WTC11 (cell line): ENCODE data around the gene MYCBPAP. TPM values are rescaled to one million over a fixed set of nuclear protein-coding genes. Genes with fewer than 3 reads are reported as not detected.

ENCODE experiments used
- ATAC-seq: fragments of 200-7000 bp; cut with Tn5 transposase; 2 replicates; pipeline ENCODE4 v1.10.0; 2021; ENCODE audit warnings: mild to moderate bottlenecking, moderate library complexity
- CTCF ChIA-PET: fragments of 300-600 bp; sonication (Branson Sonifier 250); formaldehyde crosslinking; loops from one replicate; lab custom pipeline; 2021; ENCODE audit warnings: antibody characterized with exemption; lab: Charles Lee
- POLR2A ChIA-PET: fragments of 350-600 bp; sonication (Branson Sonifier 250); formaldehyde crosslinking; loops from one replicate; lab custom pipeline; 2021; ENCODE audit warnings: antibody characterized with exemption; lab: Charles Lee
- DNase-seq: peaks from one replicate; pipeline ENCODE4 v3.0.0; 2021; ENCODE audit warnings: low spot score
- H3K27ac Mint-ChIP-seq: 2 replicates; pipeline ENCODE4 v1.8.0; 2021; ENCODE audit warnings: mixed read lengths
- H3K27me3 Mint-ChIP-seq: 2 replicates; pipeline ENCODE4 v1.8.0; 2021; ENCODE audit warnings: low read depth, mild to moderate bottlenecking, moderate library complexity, mixed read lengths
- H3K36me3 Mint-ChIP-seq: 2 replicates; pipeline ENCODE4 v1.8.0; 2021; ENCODE audit warnings: mixed read lengths
- H3K4me1 Mint-ChIP-seq: 2 replicates; pipeline ENCODE4 v1.8.0; 2022; ENCODE audit warnings: mixed read lengths
- H3K4me3 Mint-ChIP-seq: 2 replicates; pipeline ENCODE4 v1.8.0; 2021; ENCODE audit warnings: mild to moderate bottlenecking, moderate library complexity, mixed read lengths
- H3K9me3 Mint-ChIP-seq: 2 replicates; pipeline ENCODE4 v1.8.0; 2021; ENCODE audit warnings: mixed read lengths
- FOXK1 ChIP-seq: sonication (generic); formaldehyde crosslinking; IDR thresholded peaks from 2 replicates; pipeline ENCODE4 v1.8.0; 2022; ENCODE audit warnings: mild to moderate bottlenecking, moderate library complexity, missing genetic modification reagents
- GABPB1 ChIP-seq: sonication (generic); formaldehyde crosslinking; IDR thresholded peaks from 2 replicates; pipeline ENCODE4 v1.8.1; 2023; ENCODE audit warnings: mild to moderate bottlenecking, missing genetic modification reagents
- IRF2 ChIP-seq: sonication (generic); formaldehyde crosslinking; IDR thresholded peaks from 2 replicates; pipeline ENCODE4 v1.8.0; 2022; ENCODE audit warnings: low read depth, missing genetic modification reagents, borderline replicate concordance
- NFE2L1 ChIP-seq: sonication (generic); formaldehyde crosslinking; IDR thresholded peaks from 2 replicates; pipeline ENCODE4 v1.8.1; 2023; ENCODE audit warnings: missing genetic modification reagents
- NFYB ChIP-seq: sonication (generic); formaldehyde crosslinking; conservative IDR thresholded peaks from 2 replicates; pipeline ENCODE4 v1.8.0; 2022; ENCODE audit warnings: low read depth, missing genetic modification reagents
- NR3C1 ChIP-seq: sonication (generic); formaldehyde crosslinking; conservative IDR thresholded peaks from 2 replicates; pipeline ENCODE4 v1.8.1; 2023; ENCODE audit warnings: low read depth, mild to moderate bottlenecking, missing genetic modification reagents
- PRRX2 ChIP-seq: fragments of 250-450 bp; sonication (Bioruptor Pico); IDR thresholded peaks from 2 replicates; pipeline ENCODE4 v1.8.0; 2021; ENCODE audit warnings: mild to moderate bottlenecking
- RELA ChIP-seq: sonication (generic); formaldehyde crosslinking; IDR thresholded peaks from 2 replicates; pipeline ENCODE4 v1.8.1; 2022; ENCODE audit warnings: missing genetic modification reagents, mild to moderate bottlenecking, borderline replicate concordance
- SMAD4 ChIP-seq: sonication (generic); formaldehyde crosslinking; IDR thresholded peaks from 2 replicates; pipeline ENCODE4 v1.8.0; 2022; ENCODE audit warnings: mild to moderate bottlenecking, missing genetic modification reagents
- ZBTB21 ChIP-seq: sonication (generic); formaldehyde crosslinking; IDR thresholded peaks from 2 replicates; pipeline ENCODE4 v1.8.1; 2023; ENCODE audit warnings: mild to moderate bottlenecking, missing genetic modification reagents, borderline replicate concordance
- ZNF138 ChIP-seq: sonication (generic); formaldehyde crosslinking; conservative IDR thresholded peaks from 2 replicates; pipeline ENCODE4 v1.8.1; 2022; ENCODE audit warnings: mild to moderate bottlenecking, moderate library complexity, missing genetic modification reagents
- ZNF219 ChIP-seq: sonication (generic); formaldehyde crosslinking; IDR thresholded peaks from 2 replicates; pipeline ENCODE4 v1.8.0; 2023; ENCODE audit warnings: missing genetic modification reagents, mild to moderate bottlenecking, borderline replicate concordance
- total RNA-seq: library from RNA; stranded (reverse); gene quantifications from 3 replicates; pipeline ENCODE4 v1.2.3, GENCODE V29; 2021
- TF ChIP-seq, protein P1 (sequence below): sonication (generic); formaldehyde crosslinking; IDR thresholded peaks from 2 replicates; pipeline ENCODE4 v1.8.0; 2022; ENCODE audit warnings: mild to moderate bottlenecking, missing genetic modification reagents
- TF ChIP-seq, protein P2 (sequence below): sonication (generic); formaldehyde crosslinking; IDR thresholded peaks from 2 replicates; pipeline ENCODE4 v1.8.1; 2022; ENCODE audit warnings: missing genetic modification reagents, borderline replicate concordance
- TF ChIP-seq, protein P3 (sequence below): sonication (generic); formaldehyde crosslinking; IDR thresholded peaks from 2 replicates; pipeline ENCODE4 v1.8.1; 2023; ENCODE audit warnings: mild to moderate bottlenecking, missing genetic modification reagents, moderate library complexity
- TF ChIP-seq, protein P4 (sequence below): fragments of 250-450 bp; sonication (Bioruptor Pico); IDR thresholded peaks from 2 replicates; pipeline ENCODE4 v1.9.0; 2021; ENCODE audit warnings: moderate library complexity, mild to moderate bottlenecking, inconsistent platforms, borderline replicate concordance
- TF ChIP-seq, protein P5 (sequence below): sonication (generic); formaldehyde crosslinking; IDR thresholded peaks from 2 replicates; pipeline ENCODE4 v1.8.1; 2023; ENCODE audit warnings: mild to moderate bottlenecking, missing genetic modification reagents, moderate library complexity
- TF ChIP-seq, protein P6 (sequence below): sonication (generic); formaldehyde crosslinking; IDR thresholded peaks from 2 replicates; pipeline ENCODE4 v1.8.1; 2023; ENCODE audit warnings: mild to moderate bottlenecking, missing genetic modification reagents, borderline replicate concordance
- TF ChIP-seq, protein P7 (sequence below): sonication (generic); formaldehyde crosslinking; IDR thresholded peaks from 2 replicates; pipeline ENCODE4 v1.8.0; 2023; ENCODE audit warnings: mild to moderate bottlenecking, missing genetic modification reagents

Gene MYCBPAP
- total RNA-seq, 1 experiment from 2014 or later, result 5.7 TPM

DNA sequence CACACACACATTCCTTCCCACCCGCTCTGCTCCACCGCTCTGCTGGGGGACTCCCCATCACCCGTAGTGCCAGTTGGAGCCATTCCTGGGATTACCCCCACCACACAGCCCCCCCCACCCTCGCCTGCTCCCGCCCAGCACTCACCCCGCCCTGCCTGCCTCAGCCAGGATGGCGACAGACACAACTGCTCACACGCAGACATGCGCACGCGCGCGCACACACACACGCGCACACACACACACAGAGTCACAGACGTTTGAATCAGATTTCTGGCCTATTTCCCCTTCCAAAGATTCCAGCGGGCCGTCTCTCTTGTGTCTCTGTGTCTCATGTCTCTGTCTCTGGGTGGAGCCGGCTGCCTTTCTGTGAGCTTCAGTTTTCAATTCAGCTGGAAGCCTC, 56.7 kb downstream of the MYCBPAP start:
- H3K36me3 Mint-ChIP-seq, result no peaks in the 10 kb centered on the region
- no peaks in the 10 kb centered on the region for H3K9me3 Mint-ChIP-seq
- H3K4me3 Mint-ChIP-seq, result peak overlapping the region; percentile 63
- ChIA-PET CTCF (interaction anchor here (1.0 to 7.2 kb wide), 5 partner anchors 14 to 63 kb away, joined by 3 to 135 read pairs (median 3); no protein-coding TSS in a partner anchor), POLR2A (no interaction called here)
- H3K4me1 Mint-ChIP-seq, result peaks cover 36% of the 10 kb centered on the region
- DNase-seq (no peak), ATAC-seq (no peak)
- H3K27ac Mint-ChIP-seq, result no peak overlapping the region
- H3K27me3 Mint-ChIP-seq, result peaks cover 66% of the 10 kb centered on the region
- no peak for TF ChIP-seq SMAD4 (CRISPR knock-in tag)
- TF ChIP-seq, protein P1, sequence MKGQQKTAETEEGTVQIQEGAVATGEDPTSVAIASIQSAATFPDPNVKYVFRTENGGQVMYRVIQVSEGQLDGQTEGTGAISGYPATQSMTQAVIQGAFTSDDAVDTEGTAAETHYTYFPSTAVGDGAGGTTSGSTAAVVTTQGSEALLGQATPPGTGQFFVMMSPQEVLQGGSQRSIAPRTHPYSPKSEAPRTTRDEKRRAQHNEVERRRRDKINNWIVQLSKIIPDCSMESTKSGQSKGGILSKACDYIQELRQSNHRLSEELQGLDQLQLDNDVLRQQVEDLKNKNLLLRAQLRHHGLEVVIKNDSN, result no peak
- no peak for TF ChIP-seq RELA (CRISPR knock-in tag)
- no peak for TF ChIP-seq NFE2L1 (CRISPR knock-in tag)

DNA sequence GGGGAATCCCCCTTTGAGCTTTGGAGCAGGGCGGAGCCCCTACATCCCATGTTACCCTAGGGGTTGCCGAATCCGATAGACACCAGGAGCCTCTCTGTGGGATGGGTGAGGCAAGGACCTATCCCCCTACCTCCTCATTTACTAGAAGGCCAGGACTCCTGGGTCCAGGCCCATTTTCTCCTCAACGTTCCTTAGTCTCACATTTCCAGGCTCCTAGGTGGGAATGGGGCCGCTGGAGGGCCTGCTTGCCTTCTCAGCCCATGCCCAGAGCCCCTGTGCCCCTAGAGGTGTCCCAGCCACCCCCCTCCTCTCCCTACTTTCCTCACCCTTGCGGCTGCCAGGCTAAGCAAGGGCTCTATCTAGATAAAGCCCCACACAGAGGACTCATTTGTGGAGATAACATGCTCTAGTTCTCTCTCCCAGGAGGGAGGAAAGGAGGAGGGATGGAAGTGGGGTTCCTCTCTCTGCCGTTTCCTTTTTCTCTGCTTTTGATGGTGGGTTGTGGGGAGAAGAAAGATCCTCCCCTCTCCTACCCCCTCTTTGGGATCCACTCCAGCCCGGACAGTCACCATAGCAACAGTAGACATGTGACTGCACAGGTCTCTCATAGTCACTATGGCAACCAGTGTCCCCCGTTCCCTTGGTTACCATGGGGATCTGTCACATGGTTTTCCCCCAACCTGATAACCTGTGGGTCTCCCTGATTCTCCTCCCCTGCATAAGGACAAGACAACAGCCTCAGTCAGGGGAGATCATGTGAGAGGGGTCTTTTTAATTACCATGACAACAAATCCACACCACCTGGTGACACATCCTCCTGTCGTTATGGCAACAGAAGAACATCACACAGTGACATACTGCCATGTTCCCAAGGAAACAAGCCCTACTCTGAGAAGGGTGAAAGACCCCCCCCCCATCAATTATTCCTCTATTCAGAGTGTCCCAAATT, 57.4 kb downstream of the MYCBPAP start:
- peaks cover 40% of the 10 kb centered on the region for H3K4me1 Mint-ChIP-seq
- TF ChIP-seq, protein P2, sequence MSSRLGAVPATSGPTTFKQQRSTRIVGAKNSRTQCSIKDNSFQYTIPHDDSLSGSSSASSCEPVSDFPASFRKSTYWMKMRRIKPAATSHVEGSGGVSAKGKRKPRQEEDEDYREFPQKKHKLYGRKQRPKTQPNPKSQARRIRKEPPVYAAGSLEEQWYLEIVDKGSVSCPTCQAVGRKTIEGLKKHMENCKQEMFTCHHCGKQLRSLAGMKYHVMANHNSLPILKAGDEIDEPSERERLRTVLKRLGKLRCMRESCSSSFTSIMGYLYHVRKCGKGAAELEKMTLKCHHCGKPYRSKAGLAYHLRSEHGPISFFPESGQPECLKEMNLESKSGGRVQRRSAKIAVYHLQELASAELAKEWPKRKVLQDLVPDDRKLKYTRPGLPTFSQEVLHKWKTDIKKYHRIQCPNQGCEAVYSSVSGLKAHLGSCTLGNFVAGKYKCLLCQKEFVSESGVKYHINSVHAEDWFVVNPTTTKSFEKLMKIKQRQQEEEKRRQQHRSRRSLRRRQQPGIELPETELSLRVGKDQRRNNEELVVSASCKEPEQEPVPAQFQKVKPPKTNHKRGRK, result no peak
- TF ChIP-seq, protein P3, sequence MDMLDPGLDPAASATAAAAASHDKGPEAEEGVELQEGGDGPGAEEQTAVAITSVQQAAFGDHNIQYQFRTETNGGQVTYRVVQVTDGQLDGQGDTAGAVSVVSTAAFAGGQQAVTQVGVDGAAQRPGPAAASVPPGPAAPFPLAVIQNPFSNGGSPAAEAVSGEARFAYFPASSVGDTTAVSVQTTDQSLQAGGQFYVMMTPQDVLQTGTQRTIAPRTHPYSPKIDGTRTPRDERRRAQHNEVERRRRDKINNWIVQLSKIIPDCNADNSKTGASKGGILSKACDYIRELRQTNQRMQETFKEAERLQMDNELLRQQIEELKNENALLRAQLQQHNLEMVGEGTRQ (CRISPR knock-in tag), result peak; percentile 68
- no peak overlapping the region; the same call in 1 of the 2 replicates for H3K4me3 Mint-ChIP-seq
- no peaks in the 10 kb centered on the region for H3K36me3 Mint-ChIP-seq
- H3K27ac Mint-ChIP-seq, result no peak overlapping the region
- no peaks in the 10 kb centered on the region for H3K9me3 Mint-ChIP-seq
- ChIA-PET POLR2A (no interaction called here), CTCF (interaction anchor here (1.0 to 7.2 kb wide), 5 partner anchors 14 to 63 kb away, joined by 3 to 135 read pairs (median 5); no protein-coding TSS in a partner anchor)
- DNase-seq (no peak), ATAC-seq (no peak)
- peaks cover 66% of the 10 kb centered on the region for H3K27me3 Mint-ChIP-seq

DNA sequence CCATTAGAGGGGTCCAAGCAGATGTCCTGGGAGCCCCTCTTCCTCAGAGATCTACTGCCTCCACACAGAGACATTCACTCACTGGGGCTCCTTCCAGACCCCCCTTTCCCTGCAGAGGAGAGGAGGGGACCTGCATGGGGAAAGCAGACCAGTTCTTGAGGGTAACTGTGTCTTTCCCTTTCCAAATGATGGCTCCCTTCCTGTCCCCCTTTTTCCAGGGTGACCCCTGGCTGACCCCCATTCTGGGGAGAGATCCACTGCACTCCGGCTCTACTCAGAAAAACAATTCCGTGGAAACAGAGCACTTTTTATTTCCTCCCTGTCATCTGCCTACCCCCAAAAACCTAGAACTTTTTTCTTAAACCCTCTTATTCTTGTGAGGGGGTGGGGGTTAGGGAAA, 58.6 kb downstream of the MYCBPAP start:
- CTCF ChIA-PET, result interaction anchor here (1.0 kb wide), 1 partner anchor 59 kb away, joined by 5 read pairs; no protein-coding TSS in a partner anchor
- Mint-ChIP-seq H3K27me3 (peaks cover 59% of the 10 kb centered on the region), H3K4me1 (peaks cover 47% of the 10 kb centered on the region), H3K9me3 (no peaks in the 10 kb centered on the region), H3K36me3 (no peaks in the 10 kb centered on the region), H3K4me3 (no peak overlapping the region), H3K27ac (no peak overlapping the region)
- ATAC-seq (no peak), DNase-seq (no peak)
- POLR2A ChIA-PET, result no interaction called here
- no peak for TF ChIP-seq FOXK1 (CRISPR knock-in tag)
- no peak for TF ChIP-seq NFYB (CRISPR knock-in tag)
- TF ChIP-seq, protein P4, sequence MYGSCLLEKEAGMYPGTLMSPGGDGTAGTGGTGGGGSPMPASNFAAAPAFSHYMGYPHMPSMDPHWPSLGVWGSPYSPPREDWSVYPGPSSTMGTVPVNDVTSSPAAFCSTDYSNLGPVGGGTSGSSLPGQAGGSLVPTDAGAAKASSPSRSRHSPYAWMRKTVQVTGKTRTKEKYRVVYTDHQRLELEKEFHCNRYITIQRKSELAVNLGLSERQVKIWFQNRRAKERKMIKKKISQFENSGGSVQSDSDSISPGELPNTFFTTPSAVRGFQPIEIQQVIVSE, result no peak
- TF ChIP-seq, protein P5, sequence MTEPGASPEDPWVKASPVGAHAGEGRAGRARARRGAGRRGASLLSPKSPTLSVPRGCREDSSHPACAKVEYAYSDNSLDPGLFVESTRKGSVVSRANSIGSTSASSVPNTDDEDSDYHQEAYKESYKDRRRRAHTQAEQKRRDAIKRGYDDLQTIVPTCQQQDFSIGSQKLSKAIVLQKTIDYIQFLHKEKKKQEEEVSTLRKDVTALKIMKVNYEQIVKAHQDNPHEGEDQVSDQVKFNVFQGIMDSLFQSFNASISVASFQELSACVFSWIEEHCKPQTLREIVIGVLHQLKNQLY (CRISPR knock-in tag), result no peak
- no peak for TF ChIP-seq IRF2 (CRISPR knock-in tag)
- TF ChIP-seq PRRX2 (CRISPR knock-in tag), result no peak
- TF ChIP-seq, protein P6, sequence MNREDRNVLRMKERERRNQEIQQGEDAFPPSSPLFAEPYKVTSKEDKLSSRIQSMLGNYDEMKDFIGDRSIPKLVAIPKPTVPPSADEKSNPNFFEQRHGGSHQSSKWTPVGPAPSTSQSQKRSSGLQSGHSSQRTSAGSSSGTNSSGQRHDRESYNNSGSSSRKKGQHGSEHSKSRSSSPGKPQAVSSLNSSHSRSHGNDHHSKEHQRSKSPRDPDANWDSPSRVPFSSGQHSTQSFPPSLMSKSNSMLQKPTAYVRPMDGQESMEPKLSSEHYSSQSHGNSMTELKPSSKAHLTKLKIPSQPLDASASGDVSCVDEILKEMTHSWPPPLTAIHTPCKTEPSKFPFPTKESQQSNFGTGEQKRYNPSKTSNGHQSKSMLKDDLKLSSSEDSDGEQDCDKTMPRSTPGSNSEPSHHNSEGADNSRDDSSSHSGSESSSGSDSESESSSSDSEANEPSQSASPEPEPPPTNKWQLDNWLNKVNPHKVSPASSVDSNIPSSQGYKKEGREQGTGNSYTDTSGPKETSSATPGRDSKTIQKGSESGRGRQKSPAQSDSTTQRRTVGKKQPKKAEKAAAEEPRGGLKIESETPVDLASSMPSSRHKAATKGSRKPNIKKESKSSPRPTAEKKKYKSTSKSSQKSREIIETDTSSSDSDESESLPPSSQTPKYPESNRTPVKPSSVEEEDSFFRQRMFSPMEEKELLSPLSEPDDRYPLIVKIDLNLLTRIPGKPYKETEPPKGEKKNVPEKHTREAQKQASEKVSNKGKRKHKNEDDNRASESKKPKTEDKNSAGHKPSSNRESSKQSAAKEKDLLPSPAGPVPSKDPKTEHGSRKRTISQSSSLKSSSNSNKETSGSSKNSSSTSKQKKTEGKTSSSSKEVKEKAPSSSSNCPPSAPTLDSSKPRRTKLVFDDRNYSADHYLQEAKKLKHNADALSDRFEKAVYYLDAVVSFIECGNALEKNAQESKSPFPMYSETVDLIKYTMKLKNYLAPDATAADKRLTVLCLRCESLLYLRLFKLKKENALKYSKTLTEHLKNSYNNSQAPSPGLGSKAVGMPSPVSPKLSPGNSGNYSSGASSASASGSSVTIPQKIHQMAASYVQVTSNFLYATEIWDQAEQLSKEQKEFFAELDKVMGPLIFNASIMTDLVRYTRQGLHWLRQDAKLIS, result no peak
- TF ChIP-seq ZBTB21 (CRISPR knock-in tag), result no peak
- TF ChIP-seq ZNF138 (CRISPR knock-in tag), result no peak
- no peak for TF ChIP-seq NR3C1
- TF ChIP-seq, protein P7, sequence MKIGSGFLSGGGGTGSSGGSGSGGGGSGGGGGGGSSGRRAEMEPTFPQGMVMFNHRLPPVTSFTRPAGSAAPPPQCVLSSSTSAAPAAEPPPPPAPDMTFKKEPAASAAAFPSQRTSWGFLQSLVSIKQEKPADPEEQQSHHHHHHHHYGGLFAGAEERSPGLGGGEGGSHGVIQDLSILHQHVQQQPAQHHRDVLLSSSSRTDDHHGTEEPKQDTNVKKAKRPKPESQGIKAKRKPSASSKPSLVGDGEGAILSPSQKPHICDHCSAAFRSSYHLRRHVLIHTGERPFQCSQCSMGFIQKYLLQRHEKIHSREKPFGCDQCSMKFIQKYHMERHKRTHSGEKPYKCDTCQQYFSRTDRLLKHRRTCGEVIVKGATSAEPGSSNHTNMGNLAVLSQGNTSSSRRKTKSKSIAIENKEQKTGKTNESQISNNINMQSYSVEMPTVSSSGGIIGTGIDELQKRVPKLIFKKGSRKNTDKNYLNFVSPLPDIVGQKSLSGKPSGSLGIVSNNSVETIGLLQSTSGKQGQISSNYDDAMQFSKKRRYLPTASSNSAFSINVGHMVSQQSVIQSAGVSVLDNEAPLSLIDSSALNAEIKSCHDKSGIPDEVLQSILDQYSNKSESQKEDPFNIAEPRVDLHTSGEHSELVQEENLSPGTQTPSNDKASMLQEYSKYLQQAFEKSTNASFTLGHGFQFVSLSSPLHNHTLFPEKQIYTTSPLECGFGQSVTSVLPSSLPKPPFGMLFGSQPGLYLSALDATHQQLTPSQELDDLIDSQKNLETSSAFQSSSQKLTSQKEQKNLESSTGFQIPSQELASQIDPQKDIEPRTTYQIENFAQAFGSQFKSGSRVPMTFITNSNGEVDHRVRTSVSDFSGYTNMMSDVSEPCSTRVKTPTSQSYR (CRISPR knock-in tag), result no peak
- no peak for TF ChIP-seq GABPB1 (CRISPR knock-in tag)
- no peak for TF ChIP-seq ZNF219 (CRISPR knock-in tag)
